Measurements from ENCODE around the gene HBM. TPM values are rescaled to one million over a fixed set of nuclear protein-coding genes. Genes with fewer than 3 reads are reported as not detected.

The HBM gene
- total RNA-seq, 1 experiment from 2014 or later, result not detected

- peaks cover 40% of the 10 kb centered on the region for H3K36me3 Mint-ChIP-seq (ENCODE audit: insufficient read depth, unreplicated experiment)
- H3K27ac Mint-ChIP-seq (ENCODE audit: unreplicated experiment), result no peak overlapping the region
- H3K4me3 Mint-ChIP-seq (ENCODE audit: unreplicated experiment), result peak overlapping the region; percentile 64
- CTCF ChIA-PET, result interaction anchor here (0.5 to 1.4 kb wide), 8 partner anchors 8 to 220 kb away, joined by 3 to 7 read pairs (median 4); partner anchors contain the start of gene RHBDF1
- TF ChIP-seq CTCF (IDR thresholded peaks at IDR 0.05; ENCODE audit: insufficient read depth in 1 of 2, low read depth in 1 of 2, low read length in 1 of 2, severe bottlenecking in 1 of 2, unreplicated experiment in 1 of 2), result peak in 1 of 2 experiments; percentile 16
- H3K27me3 Mint-ChIP-seq (ENCODE audit: insufficient read depth, unreplicated experiment), result no peaks in the 10 kb centered on the region
- intact Hi-C loops (cut with micrococcal nuclease; ENCODE audit: unreplicated experiment), result loop anchor here (2.0 kb wide), 2 partner anchors 64 to 74 kb away; no protein-coding TSS in a partner anchor
- Histone ChIP-seq H3K9me3 (no peaks in the 10 kb centered on the region), H3K27me3 (replicated peaks; ENCODE audit: control insufficient read depth, insufficient read depth, low read length) (no peaks in the 10 kb centered on the region), H3K4me3 (ENCODE audit: low read depth, low read length) (peak overlapping the region; percentile 83), H3K36me3 (ENCODE audit: control insufficient read depth, insufficient read depth, low read length) (no peaks in the 10 kb centered on the region), H3K4me1 (peaks cover 5% of the 10 kb centered on the region)
- POLR2A ChIA-PET, result interaction anchor here (0.6 kb wide), 2 partner anchors 171 to 202 kb away, joined by 3 to 6 read pairs; no protein-coding TSS in a partner anchor
- no TSS peak for BruUV-seq (replicated peaks)
- no peaks in the 10 kb centered on the region for H3K9me3 Mint-ChIP-seq (ENCODE audit: unreplicated experiment)
- peak; percentile 86 to 92 for DNase-seq
- no peaks in the 10 kb centered on the region for H3K4me1 Mint-ChIP-seq (ENCODE audit: low read depth, unreplicated experiment)
These were observed 15.1 kb downstream of the HBM start for GRCh38 chr16:180681-181564.

GRCh38 chr16:181565-182021, 15.8 kb downstream of the HBM start:
- no peaks in the 10 kb centered on the region for H3K9me3 Mint-ChIP-seq (ENCODE audit: unreplicated experiment)
- H3K27me3 Mint-ChIP-seq (ENCODE audit: insufficient read depth, unreplicated experiment), result no peaks in the 10 kb centered on the region
- Histone ChIP-seq H3K36me3 (ENCODE audit: control insufficient read depth, insufficient read depth, low read length) (no peaks in the 10 kb centered on the region), H3K27me3 (replicated peaks; ENCODE audit: control insufficient read depth, insufficient read depth, low read length) (no peaks in the 10 kb centered on the region), H3K9me3 (no peaks in the 10 kb centered on the region), H3K4me1 (peaks cover 5% of the 10 kb centered on the region), H3K4me3 (ENCODE audit: low read depth, low read length) (no peak overlapping the region)
- intact Hi-C loops (cut with micrococcal nuclease; ENCODE audit: unreplicated experiment), result loop anchor here (2.0 kb wide), 2 partner anchors 65 to 75 kb away; no protein-coding TSS in a partner anchor
- H3K4me1 Mint-ChIP-seq (ENCODE audit: low read depth, unreplicated experiment), result no peaks in the 10 kb centered on the region
- TF ChIP-seq CTCF (IDR thresholded peaks at IDR 0.05; ENCODE audit: insufficient read depth in 1 of 2, low read depth in 1 of 2, low read length in 1 of 2, severe bottlenecking in 1 of 2, unreplicated experiment in 1 of 2), result peak; percentile 91 to 92
- ChIA-PET POLR2A (interaction anchor here (0.6 kb wide), 1 partner anchor 171 kb away, joined by 5 read pairs; no protein-coding TSS in a partner anchor), CTCF (interaction anchor here (0.5 to 1.4 kb wide), 2 partner anchors 75 to 108 kb away, joined by 4 to 7 read pairs; no protein-coding TSS in a partner anchor)
- H3K4me3 Mint-ChIP-seq (ENCODE audit: unreplicated experiment), result peak overlapping the region; percentile 64
- DNase-seq, result no peak
- peaks cover 42% of the 10 kb centered on the region for H3K36me3 Mint-ChIP-seq (ENCODE audit: insufficient read depth, unreplicated experiment)
- no peak overlapping the region for H3K27ac Mint-ChIP-seq (ENCODE audit: unreplicated experiment)
- BruUV-seq (replicated peaks), result no TSS peak

GRCh38 chr16:183005-183404, 17.2 kb downstream of the HBM start:
- no TSS peak for BruUV-seq (replicated peaks)

More at GRCh38 chr16:183005-183404, 17.2 kb downstream of the HBM start:
- POLR2A ChIA-PET, result no interaction called here
- no peak overlapping the region for H3K27ac Mint-ChIP-seq (ENCODE audit: unreplicated experiment)
- H3K27me3 Mint-ChIP-seq (ENCODE audit: insufficient read depth, unreplicated experiment), result no peaks in the 10 kb centered on the region
- Histone ChIP-seq H3K4me1 (peaks cover 5% of the 10 kb centered on the region), H3K36me3 (ENCODE audit: control insufficient read depth, insufficient read depth, low read length) (peaks cover 5% of the 10 kb centered on the region; the same call in 1 of the 2 replicates), H3K4me3 (ENCODE audit: low read depth, low read length) (no peak overlapping the region), H3K9me3 (no peaks in the 10 kb centered on the region), H3K27me3 (replicated peaks; ENCODE audit: control insufficient read depth, insufficient read depth, low read length) (no peaks in the 10 kb centered on the region)
- H3K9me3 Mint-ChIP-seq (ENCODE audit: unreplicated experiment), result no peaks in the 10 kb centered on the region
- CTCF ChIA-PET, result interaction anchor here (0.6 kb wide), 1 partner anchor 106 kb away, joined by 3 read pairs; no protein-coding TSS in a partner anchor
- DNase-seq, result no peak
- no peaks in the 10 kb centered on the region for H3K4me1 Mint-ChIP-seq (ENCODE audit: low read depth, unreplicated experiment)
- intact Hi-C loops (cut with micrococcal nuclease; ENCODE audit: unreplicated experiment), result no loop called here
- peaks cover 52% of the 10 kb centered on the region for H3K36me3 Mint-ChIP-seq (ENCODE audit: insufficient read depth, unreplicated experiment)
- no peak overlapping the region for H3K4me3 Mint-ChIP-seq (ENCODE audit: unreplicated experiment)
- TF ChIP-seq CTCF (IDR thresholded peaks at IDR 0.05; ENCODE audit: insufficient read depth in 1 of 2, low read depth in 1 of 2, low read length in 1 of 2, severe bottlenecking in 1 of 2, unreplicated experiment in 1 of 2), result no peak

All from Caco-2 (cell line).